ENCODE results near the gene MCMBP. TPM values are rescaled to one million over a fixed set of nuclear protein-coding genes. Genes with fewer than 3 reads are reported as not detected.
A peak's percentile ranks its signal among the peaks of the same experiment; 100 is the strongest.

MCMBP gene
- total and polyA plus RNA-seq, 10 donors = 14.2 to 67.6 (median 47.7) TPM

DNA sequence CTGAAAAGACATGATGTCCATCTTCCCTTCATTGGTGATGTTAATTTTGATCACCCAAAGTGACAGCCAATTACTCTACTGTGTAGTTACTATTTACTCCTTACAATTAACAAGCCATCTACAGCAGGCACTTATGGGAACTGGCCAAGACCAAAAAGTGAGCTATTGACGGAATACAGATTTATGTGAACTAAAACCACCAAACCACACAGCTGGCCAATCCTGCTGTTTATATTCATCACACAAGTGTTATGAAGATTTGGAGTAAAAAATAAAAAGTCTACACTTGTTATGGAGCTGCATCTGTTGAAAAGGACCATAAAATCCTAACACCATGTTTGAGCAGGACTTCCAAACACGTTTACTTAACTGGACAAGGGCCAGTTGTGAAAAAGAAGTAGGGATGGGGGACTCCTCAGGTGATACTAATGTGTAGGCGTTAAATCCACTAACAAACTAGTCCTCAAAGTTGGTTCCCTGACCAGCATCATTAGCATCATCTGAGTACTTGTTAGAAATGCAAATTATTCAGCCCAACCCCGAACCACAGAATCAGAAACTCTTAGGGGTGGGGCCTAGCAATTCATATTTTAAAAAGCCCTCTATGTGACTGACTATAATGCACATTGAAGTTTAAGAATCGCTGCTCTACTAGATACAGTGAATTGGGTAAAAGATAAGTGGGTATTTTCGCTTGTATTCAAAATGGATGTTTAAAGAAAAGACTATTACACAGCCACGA lies 11.6 kb downstream of the MCMBP start:
- 67 to 82% (median 74%) methylated on average over 7 of the region's 7 CpGs for WGBS, 5 donors
- H3K27ac ChIP-seq = no peak overlapping the region
- no peaks in the 10 kb centered on the region for H3K27me3 ChIP-seq (replicated peaks in 1 of 7)
- H3K4me1 ChIP-seq = peaks cover 0 to 62% (median 24%) of the 10 kb centered on the region in 6 donors
- no peak overlapping the region for H3K4me3 ChIP-seq
- DNase-seq = no peak
- intact Hi-C loops (cut with DNase I; ENCODE audit: low total_unique reads) = no loop called here
- H3K36me3 ChIP-seq = peaks cover 0 to 37% (median 17%) of the 10 kb centered on the region in 6 donors
- peaks cover 0 to 14% (median 9%) of the 10 kb centered on the region in 8 donors for H3K9me3 ChIP-seq
- TF ChIP-seq POLR2AphosphoS5 (IDR thresholded peaks at IDR 0.05) (no peak), POLR2A (IDR thresholded peaks at IDR 0.05) (no peak)
- TF ChIP-seq, protein P1, sequence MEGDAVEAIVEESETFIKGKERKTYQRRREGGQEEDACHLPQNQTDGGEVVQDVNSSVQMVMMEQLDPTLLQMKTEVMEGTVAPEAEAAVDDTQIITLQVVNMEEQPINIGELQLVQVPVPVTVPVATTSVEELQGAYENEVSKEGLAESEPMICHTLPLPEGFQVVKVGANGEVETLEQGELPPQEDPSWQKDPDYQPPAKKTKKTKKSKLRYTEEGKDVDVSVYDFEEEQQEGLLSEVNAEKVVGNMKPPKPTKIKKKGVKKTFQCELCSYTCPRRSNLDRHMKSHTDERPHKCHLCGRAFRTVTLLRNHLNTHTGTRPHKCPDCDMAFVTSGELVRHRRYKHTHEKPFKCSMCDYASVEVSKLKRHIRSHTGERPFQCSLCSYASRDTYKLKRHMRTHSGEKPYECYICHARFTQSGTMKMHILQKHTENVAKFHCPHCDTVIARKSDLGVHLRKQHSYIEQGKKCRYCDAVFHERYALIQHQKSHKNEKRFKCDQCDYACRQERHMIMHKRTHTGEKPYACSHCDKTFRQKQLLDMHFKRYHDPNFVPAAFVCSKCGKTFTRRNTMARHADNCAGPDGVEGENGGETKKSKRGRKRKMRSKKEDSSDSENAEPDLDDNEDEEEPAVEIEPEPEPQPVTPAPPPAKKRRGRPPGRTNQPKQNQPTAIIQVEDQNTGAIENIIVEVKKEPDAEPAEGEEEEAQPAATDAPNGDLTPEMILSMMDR (IDR thresholded peaks at IDR 0.05 in 8 of 11, conservative IDR thresholded peaks at IDR 0.05 in 3 of 11) = no peak

DNA sequence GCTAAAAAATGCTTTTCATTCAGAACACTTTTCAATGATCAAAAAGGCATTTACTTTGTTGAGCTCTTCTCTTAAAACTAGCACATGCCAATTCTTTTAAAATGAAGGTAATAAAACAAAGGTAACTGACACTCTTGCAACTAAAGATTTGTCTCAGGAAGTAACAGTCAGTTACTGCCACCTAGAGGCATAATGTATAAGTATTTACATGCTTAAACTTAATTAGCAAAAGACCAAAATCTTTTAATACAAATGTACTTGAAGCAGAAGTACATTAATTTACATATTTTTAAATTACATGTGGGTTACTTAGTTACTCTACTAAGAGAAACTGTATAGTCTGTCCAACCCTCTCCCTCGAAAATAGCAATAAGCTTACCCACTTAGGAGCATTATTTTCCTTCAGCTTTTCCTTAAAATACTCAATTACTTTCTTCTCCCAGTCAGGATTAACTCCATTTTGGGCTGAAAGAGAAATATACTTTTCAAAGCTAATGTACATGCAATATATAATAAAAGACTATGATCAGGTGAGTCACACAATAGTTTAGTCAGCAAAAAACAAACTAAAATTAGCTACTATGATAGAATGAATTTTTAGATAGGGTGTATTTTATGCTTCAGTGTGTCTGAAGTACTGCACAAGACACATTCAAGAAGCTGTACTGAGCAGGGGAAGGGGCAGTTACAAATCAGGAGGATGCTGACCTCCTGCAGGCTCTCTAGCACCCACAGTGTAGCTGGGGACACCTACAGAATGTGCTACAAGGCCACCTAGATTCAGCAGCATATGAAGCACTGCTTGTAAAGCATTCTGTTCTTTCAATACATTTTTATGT lies 13.0 kb downstream of the MCMBP start:
- WGBS, 5 donors = 59 to 78% (median 77%) methylated on average over 1 of the region's 1 CpG
- intact Hi-C loops (cut with DNase I; ENCODE audit: low total_unique reads) = loop anchor here (5.0 kb wide), 2 partner anchors 107 to 172 kb away; no protein-coding TSS in a partner anchor
- Histone ChIP-seq H3K36me3 (peaks cover 0 to 45% (median 29%) of the 10 kb centered on the region in 6 donors), H3K9me3 (peaks cover 0 to 12% (median 9%) of the 10 kb centered on the region in 8 donors), H3K4me3 (no peak overlapping the region), H3K27me3 (replicated peaks in 1 of 7) (no peaks in the 10 kb centered on the region), H3K4me1 (peaks cover 0 to 49% (median 22%) of the 10 kb centered on the region in 6 donors), H3K27ac (peak overlapping the region in 2 of 8 donors; percentile 4 to 11)
- TF ChIP-seq, protein P1 (IDR thresholded peaks at IDR 0.05 in 8 of 11, conservative IDR thresholded peaks at IDR 0.05 in 3 of 11) = peak in 9 of 11 experiments; percentile 35 to 66 (median 58)
- no peak for TF ChIP-seq POLR2A (IDR thresholded peaks at IDR 0.05)
- no peak for DNase-seq

DNA sequence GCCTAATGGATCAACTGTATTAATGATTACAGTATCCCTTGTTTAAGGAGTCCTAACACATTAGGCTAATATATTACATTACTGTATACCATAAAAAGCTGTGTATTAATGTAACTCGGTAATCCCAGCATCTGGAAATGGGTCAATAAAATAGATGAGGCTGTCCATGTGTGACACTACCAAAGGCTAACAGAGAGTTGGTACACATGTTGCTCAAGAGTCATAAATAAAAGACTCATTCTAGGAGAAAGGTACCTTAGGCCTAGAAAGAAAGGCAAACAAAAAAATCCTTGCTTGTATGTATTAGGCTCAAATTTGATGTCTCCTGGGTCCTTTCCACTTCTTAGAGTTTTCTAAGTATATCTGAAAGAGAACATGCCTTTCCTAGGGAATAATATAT lies 14.6 kb downstream of the MCMBP start:
- no peak for TF ChIP-seq POLR2AphosphoS5 (IDR thresholded peaks at IDR 0.05)
- TF ChIP-seq POLR2A (IDR thresholded peaks at IDR 0.05) = no peak
- TF ChIP-seq, protein P1 (IDR thresholded peaks at IDR 0.05 in 8 of 11, conservative IDR thresholded peaks at IDR 0.05 in 3 of 11) = no peak
- Histone ChIP-seq H3K4me1 (peaks cover 0 to 40% (median 22%) of the 10 kb centered on the region in 6 donors), H3K27me3 (replicated peaks in 1 of 7) (no peaks in the 10 kb centered on the region), H3K9me3 (no peaks in the 10 kb centered on the region), H3K4me3 (no peak overlapping the region), H3K36me3 (peaks cover 0 to 61% (median 43%) of the 10 kb centered on the region in 6 donors), H3K27ac (no peak overlapping the region)
- 73 to 89% (median 80%) methylated on average over 1 of the region's 1 CpG for WGBS, 5 donors
- no peak for DNase-seq
- intact Hi-C loops (cut with DNase I; ENCODE audit: low total_unique reads) = loop anchor here (5.0 kb wide), 2 partner anchors 106 to 171 kb away; no protein-coding TSS in a partner anchor

Data from spleen (tissue), 11 donors.